Testis (tissue), 3 donors: ENCODE results near the gene IQSEC3. TPM values are rescaled to one million over a fixed set of nuclear protein-coding genes. Genes with fewer than 3 reads are reported as not detected.

Experiments used
- DNase-seq: peaks from one replicate; pipeline ENCODE4 v3.0.0-alpha.2; 2019
- H3K27ac ChIP-seq, 2 donors: fragments of 200-600 bp; sonication (generic); one replicate each; pipeline ENCODE4 v1.5.1; 2019
- H3K27me3 ChIP-seq: fragments of 200-600 bp; sonication (generic); one replicate; pipeline ENCODE4 v1.5.1; 2019
- H3K36me3 ChIP-seq: fragments of 200-600 bp; sonication (generic); one replicate; pipeline ENCODE4 v1.5.1; 2017; ENCODE audit warnings: low read depth; ENCODE audit errors: missing control alignments
- H3K4me1 ChIP-seq: fragments of 200-600 bp; sonication (generic); one replicate; pipeline ENCODE4 v1.5.1; 2019
- H3K4me3 ChIP-seq, 2 donors: fragments of 200-600 bp; sonication (generic); one replicate each; pipeline ENCODE4 v1.5.1; 2017 to 2019
- H3K9me3 ChIP-seq: fragments of 200-600 bp; sonication (generic); one replicate; pipeline ENCODE4 v1.5.1; 2017
- POLR2A ChIP-seq: fragments of 450-650 bp; IDR thresholded peaks from one replicate; pipeline ENCODE4 v1.6.1; 2017; ENCODE audit warnings: antibody characterized with exemption, mild to moderate bottlenecking, moderate library complexity
- WGBS, 2 donors: methylation state at CpG; one replicate each; pipeline ENCODE4 v1.1.5; 2018; 5-methylcytosine and 5-hydroxymethylcytosine counted together
- intact Hi-C: fragments of 100-400 bp; cut with DNase I; formaldehyde crosslinking; loops from one replicate; pipeline ENCODE4 v1.15.1; 2023; ENCODE audit warnings: low total_unique reads
- polyA plus RNA-seq: library from polyadenylated mRNA; stranded (reverse); fragments of 350-450 nt; fragmentation: Illumina TruSeq; extraction: RNeasy Lipid Tissue Mini Kit (QIAGEN cat#74804); gene quantifications from one replicate; pipeline ENCODE4 v1.2.3, GENCODE V29; 2014; ENCODE audit warnings: low read depth, low replicate concordance; ENCODE audit not compliant: insufficient read depth
- total RNA-seq, 2 donors: library from RNA; depleted of rRNA; stranded (reverse); fragments of >200 nt; gene quantifications; one replicate each; pipeline ENCODE4 v1.2.3, GENCODE V29; 2016
- TF ChIP-seq, protein P1 (sequence below), 3 experiments: fragments of 450-650 bp in 2 of 3; fragments of 200-600 bp in 1 of 3; sonication (generic) in 1 of 3; IDR thresholded peaks; one replicate each; pipeline ENCODE4 v1.5.1; 2016 to 2019; ENCODE audit warnings: antibody characterized with exemption in 3 of 3, mild to moderate bottlenecking in 2 of 3, moderate library complexity in 1 of 3

The IQSEC3 gene
- total and polyA plus RNA-seq, 3 donors from 2014 or later, result 3.9 to 12.2 (median 4.5) TPM

DNA sequence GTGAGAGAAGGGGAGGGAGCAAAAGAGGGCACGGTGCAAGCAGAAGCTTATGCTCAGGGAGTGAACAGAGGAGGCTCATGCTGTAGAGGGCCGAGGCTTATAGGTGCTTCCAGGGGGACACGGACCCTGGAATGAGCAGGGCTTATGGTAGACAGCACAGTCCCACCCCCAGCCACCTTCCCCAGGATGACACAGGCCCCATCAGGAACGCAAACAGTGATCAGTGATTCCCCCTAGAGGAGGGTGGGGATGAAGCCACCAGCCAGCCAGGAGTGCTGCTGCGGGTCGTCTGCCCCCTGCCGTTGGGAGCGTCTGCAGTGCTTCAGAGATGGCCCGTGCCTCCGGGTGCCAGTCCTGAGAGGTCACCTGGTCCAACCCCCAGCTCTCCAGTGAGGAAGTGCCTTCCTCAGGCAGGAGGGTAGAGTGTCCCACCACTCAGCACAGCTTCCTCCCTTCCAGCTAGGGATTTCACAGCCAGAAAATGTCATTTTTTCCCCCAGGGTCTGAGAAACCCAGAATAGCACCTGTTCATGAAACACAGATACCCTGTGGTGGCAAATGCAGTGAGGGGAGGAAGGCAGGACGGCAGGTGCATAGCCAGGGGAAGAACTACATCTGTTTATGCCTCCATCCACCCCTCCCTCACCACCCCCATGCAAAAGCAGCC, 86.6 kb downstream of the IQSEC3 start:
- Histone ChIP-seq H3K9me3 (no peaks in the 10 kb centered on the region), H3K27me3 (no peaks in the 10 kb centered on the region), H3K4me3 (no peak overlapping the region), H3K27ac (no peak overlapping the region), H3K4me1 (no peaks in the 10 kb centered on the region), H3K36me3 (no peaks in the 10 kb centered on the region)
- no peak for TF ChIP-seq POLR2A
- TF ChIP-seq, protein P1, sequence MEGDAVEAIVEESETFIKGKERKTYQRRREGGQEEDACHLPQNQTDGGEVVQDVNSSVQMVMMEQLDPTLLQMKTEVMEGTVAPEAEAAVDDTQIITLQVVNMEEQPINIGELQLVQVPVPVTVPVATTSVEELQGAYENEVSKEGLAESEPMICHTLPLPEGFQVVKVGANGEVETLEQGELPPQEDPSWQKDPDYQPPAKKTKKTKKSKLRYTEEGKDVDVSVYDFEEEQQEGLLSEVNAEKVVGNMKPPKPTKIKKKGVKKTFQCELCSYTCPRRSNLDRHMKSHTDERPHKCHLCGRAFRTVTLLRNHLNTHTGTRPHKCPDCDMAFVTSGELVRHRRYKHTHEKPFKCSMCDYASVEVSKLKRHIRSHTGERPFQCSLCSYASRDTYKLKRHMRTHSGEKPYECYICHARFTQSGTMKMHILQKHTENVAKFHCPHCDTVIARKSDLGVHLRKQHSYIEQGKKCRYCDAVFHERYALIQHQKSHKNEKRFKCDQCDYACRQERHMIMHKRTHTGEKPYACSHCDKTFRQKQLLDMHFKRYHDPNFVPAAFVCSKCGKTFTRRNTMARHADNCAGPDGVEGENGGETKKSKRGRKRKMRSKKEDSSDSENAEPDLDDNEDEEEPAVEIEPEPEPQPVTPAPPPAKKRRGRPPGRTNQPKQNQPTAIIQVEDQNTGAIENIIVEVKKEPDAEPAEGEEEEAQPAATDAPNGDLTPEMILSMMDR (IDR thresholded peaks at IDR 0.05), result peak; percentile 48 to 61 (median 55)
- 40 to 50% methylated on average over 10 to 11 of the region's 11 CpGs for WGBS, 2 donors
- peak; percentile 83 for DNase-seq
- intact Hi-C loops, result no loop called here

GRCh38 chr12:154058-154457, 87.5 kb downstream of the IQSEC3 start:
- 86 to 91% methylated on average over 11 to 12 of the region's 12 CpGs for WGBS, 2 donors
- no peaks in the 10 kb centered on the region for H3K4me1 ChIP-seq

GRCh38 chr12:155006-155405, 88.4 kb downstream of the IQSEC3 start:
- no peak for DNase-seq
- Histone ChIP-seq H3K4me3 (no peak overlapping the region), H3K4me1 (no peaks in the 10 kb centered on the region), H3K27me3 (no peaks in the 10 kb centered on the region), H3K9me3 (no peaks in the 10 kb centered on the region), H3K36me3 (no peaks in the 10 kb centered on the region), H3K27ac (no peak overlapping the region)
- no peak for TF ChIP-seq POLR2A
- TF ChIP-seq, protein P1 (IDR thresholded peaks at IDR 0.05), result no peak
- intact Hi-C loops, result no loop called here
- 85 to 88% methylated on average over 4 to 9 of the region's 9 CpGs for WGBS, 2 donors

More at GRCh38 chr12:154058-154457, 87.5 kb downstream of the IQSEC3 start:
- no peaks in the 10 kb centered on the region for H3K36me3 ChIP-seq
- no peaks in the 10 kb centered on the region for H3K9me3 ChIP-seq
- DNase-seq, result no peak
- no peaks in the 10 kb centered on the region for H3K27me3 ChIP-seq
- no peak overlapping the region for H3K27ac ChIP-seq
- intact Hi-C loops, result no loop called here
- H3K4me3 ChIP-seq, result no peak overlapping the region
- no peak for TF ChIP-seq POLR2A
- TF ChIP-seq, protein P1 (IDR thresholded peaks at IDR 0.05), result no peak

DNA sequence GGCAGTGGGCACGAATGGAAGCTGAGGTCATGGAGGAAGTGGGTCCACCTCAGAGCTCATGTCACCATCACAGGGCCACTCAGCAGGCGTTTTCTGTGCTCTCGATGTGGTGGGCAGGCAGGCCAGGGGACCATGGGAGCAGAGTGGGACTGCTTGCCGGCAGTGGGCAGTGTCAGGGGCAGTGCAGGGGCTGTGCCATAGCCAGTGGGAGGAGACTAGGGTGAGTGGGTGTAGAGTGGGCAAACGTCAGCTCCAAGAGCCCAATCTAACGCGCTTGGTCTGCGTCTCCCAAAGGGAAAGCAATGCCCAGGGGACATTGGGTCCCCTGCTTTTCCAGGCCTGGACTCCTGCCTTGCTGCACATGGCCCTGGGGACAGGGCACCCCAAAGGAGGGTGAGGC, 89.1 kb downstream of the IQSEC3 start:
- Histone ChIP-seq H3K36me3 (no peaks in the 10 kb centered on the region), H3K4me1 (no peaks in the 10 kb centered on the region), H3K27me3 (no peaks in the 10 kb centered on the region), H3K9me3 (no peaks in the 10 kb centered on the region), H3K27ac (no peak overlapping the region), H3K4me3 (no peak overlapping the region)
- intact Hi-C loops, result no loop called here
- TF ChIP-seq, protein P1 (IDR thresholded peaks at IDR 0.05), result no peak
- TF ChIP-seq POLR2A, result no peak
- no peak for DNase-seq
- WGBS, 2 donors, result 89 to 96% methylated on average over 8 of the region's 8 CpGs

GRCh38 chr12:156945-157344, 90.4 kb downstream of the IQSEC3 start:
- 88 to 93% methylated on average over 6 to 13 of the region's 13 CpGs for WGBS, 2 donors
- Histone ChIP-seq H3K4me1 (no peaks in the 10 kb centered on the region), H3K9me3 (no peaks in the 10 kb centered on the region), H3K27me3 (no peaks in the 10 kb centered on the region), H3K4me3 (no peak overlapping the region), H3K27ac (no peak overlapping the region), H3K36me3 (no peaks in the 10 kb centered on the region)
- intact Hi-C loops, result no loop called here
- TF ChIP-seq, protein P1 (IDR thresholded peaks at IDR 0.05), result no peak
- no peak for TF ChIP-seq POLR2A
- no peak for DNase-seq
